GM06990 (cell line): Measurements from ENCODE around the gene HERC4.
"Not testable (repeated sequence)": the region's sequence is repeated elsewhere in the genome, so short reads cannot be mapped to it uniquely, and the experiment has no call there.

Source experiments
- DNase-seq: peaks from one replicate; pipeline ENCODE4 v3.0.0-alpha.2; 2011; ENCODE audit not compliant: insufficient read length; ENCODE audit errors: extremely low read depth
- H3K27me3 ChIP-seq: replicated peaks from 2 replicates; pipeline ENCODE4 v1.6.0; 2011; ENCODE audit warnings: low read length; ENCODE audit not compliant: control insufficient read depth, insufficient read depth
- H3K36me3 ChIP-seq: 2 replicates; pipeline ENCODE4 v1.5.1; 2011; ENCODE audit warnings: low read length; ENCODE audit not compliant: control insufficient read depth, insufficient read depth
- H3K4me3 ChIP-seq: replicated peaks from 2 replicates; pipeline ENCODE4 v1.5.1; 2011; ENCODE audit warnings: low read depth, mild to moderate bottlenecking, control low read depth, low read length
- TF ChIP-seq, protein P1 (sequence below): IDR thresholded peaks from 2 replicates; pipeline ENCODE4 v1.5.1; 2011; ENCODE audit warnings: low read length, control low read depth, mild to moderate bottlenecking, inconsistent platforms; ENCODE audit not compliant: insufficient read depth, poor library complexity, severe bottlenecking

The HERC4 gene

DNA sequence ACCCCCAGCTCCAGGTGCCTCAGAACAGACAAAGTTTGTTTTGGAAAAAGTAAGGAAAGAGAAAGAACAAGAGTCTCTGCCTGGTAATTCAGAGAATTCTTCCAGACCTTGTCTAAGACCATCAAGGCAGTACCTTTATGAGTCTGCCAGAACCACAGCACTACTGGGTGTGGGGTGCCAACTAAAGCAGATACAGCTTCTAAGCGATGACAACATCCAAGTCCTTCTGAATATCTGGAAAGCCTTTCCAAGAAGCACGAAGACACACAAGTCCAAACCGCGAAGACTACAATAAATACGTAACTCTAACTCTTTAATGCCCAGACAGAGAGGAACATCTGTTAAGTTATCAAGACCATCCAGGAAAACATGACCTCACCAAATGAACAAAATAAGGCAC lies 96.3 kb downstream of the HERC4 start:
- TF ChIP-seq, protein P1, sequence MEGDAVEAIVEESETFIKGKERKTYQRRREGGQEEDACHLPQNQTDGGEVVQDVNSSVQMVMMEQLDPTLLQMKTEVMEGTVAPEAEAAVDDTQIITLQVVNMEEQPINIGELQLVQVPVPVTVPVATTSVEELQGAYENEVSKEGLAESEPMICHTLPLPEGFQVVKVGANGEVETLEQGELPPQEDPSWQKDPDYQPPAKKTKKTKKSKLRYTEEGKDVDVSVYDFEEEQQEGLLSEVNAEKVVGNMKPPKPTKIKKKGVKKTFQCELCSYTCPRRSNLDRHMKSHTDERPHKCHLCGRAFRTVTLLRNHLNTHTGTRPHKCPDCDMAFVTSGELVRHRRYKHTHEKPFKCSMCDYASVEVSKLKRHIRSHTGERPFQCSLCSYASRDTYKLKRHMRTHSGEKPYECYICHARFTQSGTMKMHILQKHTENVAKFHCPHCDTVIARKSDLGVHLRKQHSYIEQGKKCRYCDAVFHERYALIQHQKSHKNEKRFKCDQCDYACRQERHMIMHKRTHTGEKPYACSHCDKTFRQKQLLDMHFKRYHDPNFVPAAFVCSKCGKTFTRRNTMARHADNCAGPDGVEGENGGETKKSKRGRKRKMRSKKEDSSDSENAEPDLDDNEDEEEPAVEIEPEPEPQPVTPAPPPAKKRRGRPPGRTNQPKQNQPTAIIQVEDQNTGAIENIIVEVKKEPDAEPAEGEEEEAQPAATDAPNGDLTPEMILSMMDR, result no peak
- no peak for DNase-seq
- H3K27me3 ChIP-seq, result no peaks in the 10 kb centered on the region
- peaks cover 11% of the 10 kb centered on the region for H3K36me3 ChIP-seq
- no peak overlapping the region for H3K4me3 ChIP-seq

DNA sequence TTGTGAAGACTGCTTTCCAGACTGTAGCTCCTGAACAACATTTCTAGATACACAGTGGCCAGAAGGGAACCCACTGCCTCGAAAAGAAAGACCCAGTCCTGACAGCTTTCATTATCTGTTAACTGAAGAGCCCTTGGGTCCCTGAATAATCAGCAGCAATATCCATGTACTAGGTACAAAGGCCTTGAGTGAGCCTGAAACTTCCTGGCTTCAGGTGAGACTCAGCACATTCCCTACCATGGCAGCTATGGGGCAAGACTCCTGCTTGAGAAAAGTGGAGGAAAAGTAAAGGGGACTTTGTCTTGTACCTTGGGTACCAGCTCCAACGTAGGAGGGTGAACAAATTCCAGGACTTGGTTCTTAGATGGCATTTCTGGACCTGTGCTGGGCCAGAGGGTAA lies 97.8 kb downstream of the HERC4 start:
- Histone ChIP-seq H3K4me3 (no peak overlapping the region), H3K36me3 (peaks cover 12% of the 10 kb centered on the region), H3K27me3 (no peaks in the 10 kb centered on the region)
- DNase-seq, result no peak
- TF ChIP-seq, protein P1, result no peak

DNA sequence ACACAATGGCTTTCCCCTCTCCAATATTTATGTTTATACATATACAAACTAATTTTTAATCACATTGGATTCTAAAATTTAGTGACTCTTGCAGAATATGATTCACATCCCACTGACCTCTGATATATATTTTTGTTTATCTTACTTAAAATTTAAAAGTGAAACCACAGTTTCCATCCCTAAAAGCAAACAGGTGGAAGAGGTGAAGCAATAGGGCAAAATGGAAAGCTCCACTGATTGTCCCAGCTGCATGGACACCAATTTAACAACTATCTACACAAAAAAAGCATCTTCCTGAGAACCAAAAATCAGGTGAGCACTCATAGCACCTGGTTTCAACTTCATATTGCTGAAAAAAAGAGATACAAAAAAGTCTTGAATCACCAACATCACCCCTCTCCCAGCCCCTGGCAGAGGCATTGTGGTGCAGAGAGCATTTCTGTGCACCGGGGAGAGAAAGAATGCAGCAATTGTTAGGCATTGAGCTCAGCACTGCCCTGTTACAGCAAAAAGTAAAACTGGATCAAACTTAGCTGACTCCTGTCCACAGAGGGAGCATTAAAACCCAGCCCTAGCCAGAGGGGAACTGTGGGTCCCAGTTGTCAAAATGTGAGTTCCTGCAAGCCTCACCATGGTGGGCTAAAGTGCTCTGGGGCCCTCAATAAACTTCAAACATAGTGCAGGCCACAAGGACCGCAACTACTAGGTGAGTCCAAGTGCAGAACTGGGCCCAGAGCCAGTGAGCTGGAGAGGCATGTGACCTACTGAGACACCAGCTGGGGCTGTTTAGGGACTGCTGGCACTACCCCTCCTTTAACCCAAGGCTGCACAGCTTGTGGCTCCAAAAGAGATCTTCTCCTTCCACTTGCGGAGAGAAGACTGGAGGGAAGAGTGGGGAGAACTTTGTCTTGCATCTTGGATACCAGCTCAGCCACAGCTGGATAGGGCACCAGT lies 98.5 kb downstream of the HERC4 start:
- Histone ChIP-seq H3K36me3 (peaks cover 12% of the 10 kb centered on the region), H3K4me3 (no peak overlapping the region), H3K27me3 (no peaks in the 10 kb centered on the region)
- DNase-seq, result no peak
- TF ChIP-seq, protein P1, result no peak

DNA sequence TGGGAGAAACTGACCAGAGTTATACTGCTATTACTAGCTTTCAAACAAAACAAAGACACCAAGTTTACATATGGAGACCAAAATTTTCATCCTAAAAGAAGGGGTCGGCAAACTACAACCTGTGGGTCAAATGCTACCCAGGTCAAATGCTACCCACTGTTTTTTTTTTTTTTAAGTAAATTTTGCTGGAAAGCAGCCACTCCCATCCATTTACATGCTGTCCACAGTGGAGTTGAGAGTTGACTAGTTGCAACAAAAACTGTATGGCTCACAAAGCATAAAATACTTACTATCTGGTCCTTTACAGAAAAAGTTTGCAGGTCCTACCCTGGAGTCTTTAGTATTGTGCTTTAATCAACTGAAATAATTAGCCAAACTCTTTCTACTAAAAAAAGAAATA lies 99.2 kb downstream of the HERC4 start:
- TF ChIP-seq, protein P1, result no peak
- no peaks in the 10 kb centered on the region for H3K27me3 ChIP-seq
- no peak overlapping the region for H3K4me3 ChIP-seq
- no peak for DNase-seq
- peaks cover 12% of the 10 kb centered on the region for H3K36me3 ChIP-seq

DNA sequence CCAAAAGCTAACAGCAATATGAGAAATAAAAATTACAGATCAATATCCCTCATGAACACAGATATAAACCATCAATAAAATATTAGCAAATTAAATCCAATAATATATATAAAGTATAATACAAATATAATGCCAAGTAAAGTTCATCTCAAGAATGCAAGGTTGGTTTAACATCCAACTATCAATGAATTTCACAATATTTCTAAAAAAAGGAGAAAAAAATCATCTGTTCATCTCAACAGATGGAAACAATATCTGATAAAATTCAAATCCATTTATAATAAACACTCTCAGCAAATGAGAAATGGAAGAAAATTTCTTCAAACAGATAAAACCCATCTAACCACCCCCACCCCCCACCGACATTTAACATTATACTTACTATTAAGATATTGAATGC lies 103.8 kb downstream of the HERC4 start:
- TF ChIP-seq, protein P1, result no peak
- Histone ChIP-seq H3K27me3 (no peaks in the 10 kb centered on the region), H3K36me3 (peaks cover 6% of the 10 kb centered on the region), H3K4me3 (no peak overlapping the region)
- DNase-seq, result no peak

DNA sequence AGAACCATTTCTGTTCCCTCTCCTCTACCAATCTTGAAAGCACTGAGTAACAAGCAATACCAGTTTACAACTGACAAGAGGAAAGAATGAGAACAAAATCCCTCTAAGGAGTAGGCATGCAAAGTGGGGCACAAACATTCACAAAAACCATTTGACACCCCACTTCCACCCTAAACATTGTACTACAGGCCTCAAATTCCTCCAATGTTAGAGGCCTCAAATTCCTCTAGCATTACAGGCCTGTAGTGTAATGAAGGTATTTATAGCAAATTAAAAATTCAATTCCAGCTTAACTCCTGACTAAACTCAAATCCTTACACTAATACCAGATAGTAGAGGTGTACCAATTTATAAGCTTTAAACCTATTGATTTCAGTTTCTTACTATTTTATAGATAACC lies 105.2 kb downstream of the HERC4 start:
- Histone ChIP-seq H3K36me3 (peaks cover 6% of the 10 kb centered on the region), H3K27me3 (no peaks in the 10 kb centered on the region), H3K4me3 (no peak overlapping the region)
- TF ChIP-seq, protein P1, result no peak
- no peak for DNase-seq

DNA sequence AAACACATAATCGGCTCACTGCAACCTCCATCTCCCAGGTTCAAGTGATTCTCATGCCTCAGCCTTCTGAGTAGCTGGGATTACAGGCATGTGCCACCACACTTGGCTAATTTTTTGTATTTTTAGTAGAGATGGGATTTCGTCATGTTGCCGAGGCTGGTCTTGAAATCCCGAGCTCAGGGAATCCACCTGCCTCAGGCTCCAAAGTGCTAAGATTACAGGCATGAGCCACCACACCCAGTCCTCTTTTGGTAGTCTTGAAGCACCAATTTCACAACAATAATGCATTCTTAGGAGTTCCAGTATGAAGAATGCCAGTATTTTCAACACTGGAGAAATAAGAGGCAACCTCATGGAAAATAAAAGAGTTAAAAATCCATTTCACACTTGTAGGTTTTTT lies 109.0 kb downstream of the HERC4 start:
- H3K36me3 ChIP-seq, H3K27me3 ChIP-seq, DNase-seq, H3K4me3 ChIP-seq: not testable (repeated sequence)
